Effector CD8-positive, alpha-beta T cell (primary cell): ENCODE results near the gene ASS1.

Source experiments
- DNase-seq: peaks from one replicate; lab custom pipeline; 2025; lab: John Stamatoyannopoulos, UW

ASS1 gene

DNA sequence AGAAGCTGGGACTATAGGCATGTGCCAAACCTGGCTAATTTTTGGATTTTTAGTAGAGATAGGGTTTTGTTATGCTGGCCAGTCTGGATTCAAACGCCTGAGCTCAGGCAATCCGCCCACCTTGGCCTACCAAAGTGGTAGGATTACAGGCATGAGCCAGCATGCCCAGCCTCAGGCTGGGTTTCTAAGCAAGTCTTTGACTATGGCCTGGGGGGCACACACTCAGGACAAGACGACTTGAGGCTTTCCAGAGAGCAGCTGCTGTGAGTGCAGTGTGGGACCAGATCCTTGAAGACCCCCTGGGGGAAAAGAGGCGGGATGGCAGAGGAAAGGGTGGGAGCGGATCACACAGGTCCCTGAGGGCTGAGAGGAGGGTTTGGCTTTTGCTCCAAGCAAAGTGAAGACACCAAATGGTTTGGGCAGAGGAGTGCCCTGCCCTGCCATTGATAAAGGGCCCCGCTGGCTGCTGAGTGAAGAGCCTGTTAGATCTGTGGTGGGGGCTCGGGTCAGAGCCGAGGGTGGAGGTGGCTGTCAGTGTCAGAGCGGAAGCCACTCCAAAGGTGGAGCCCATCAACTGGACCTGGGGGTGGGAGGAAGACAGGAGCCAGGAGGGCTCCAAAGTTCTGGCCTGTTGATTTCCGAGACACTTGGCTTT is 87.8 kb downstream of the ASS1 start:
- DNase-seq: no peak

DNA sequence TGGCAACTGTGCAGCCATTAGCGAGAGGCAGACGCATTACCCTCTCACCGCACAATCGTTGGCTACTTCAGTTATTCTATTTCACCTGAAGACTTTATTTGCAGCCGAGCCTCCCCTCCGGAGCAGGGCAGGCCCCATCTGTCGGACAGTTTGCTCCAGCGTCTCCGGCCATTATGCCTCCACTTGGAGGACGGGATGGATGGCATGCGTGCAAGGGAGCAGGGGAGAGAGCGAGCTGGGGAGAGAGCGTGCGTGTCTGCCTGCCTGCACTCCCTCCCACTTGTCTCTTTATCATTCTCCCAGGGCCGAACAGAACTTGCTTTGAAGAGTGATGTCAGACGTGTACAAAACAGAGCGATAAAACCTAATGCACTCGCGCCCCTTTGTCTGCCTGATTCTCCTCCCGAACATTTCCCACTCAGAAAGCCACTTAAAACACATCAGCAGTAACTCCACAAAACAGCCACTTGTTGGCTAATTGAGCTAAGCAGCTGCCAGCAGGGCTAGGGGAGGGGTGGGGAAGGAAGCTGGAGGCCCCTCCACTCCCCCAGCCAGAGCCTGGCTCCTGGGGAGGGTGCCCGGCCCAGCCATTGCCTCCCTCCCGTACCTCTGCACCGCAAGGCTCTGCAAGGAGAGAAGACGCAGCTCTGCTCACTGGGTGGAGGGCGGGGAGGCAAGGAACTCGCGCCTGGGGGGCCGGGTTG is 91.2 kb downstream of the ASS1 start:
- DNase-seq: no peak

DNA sequence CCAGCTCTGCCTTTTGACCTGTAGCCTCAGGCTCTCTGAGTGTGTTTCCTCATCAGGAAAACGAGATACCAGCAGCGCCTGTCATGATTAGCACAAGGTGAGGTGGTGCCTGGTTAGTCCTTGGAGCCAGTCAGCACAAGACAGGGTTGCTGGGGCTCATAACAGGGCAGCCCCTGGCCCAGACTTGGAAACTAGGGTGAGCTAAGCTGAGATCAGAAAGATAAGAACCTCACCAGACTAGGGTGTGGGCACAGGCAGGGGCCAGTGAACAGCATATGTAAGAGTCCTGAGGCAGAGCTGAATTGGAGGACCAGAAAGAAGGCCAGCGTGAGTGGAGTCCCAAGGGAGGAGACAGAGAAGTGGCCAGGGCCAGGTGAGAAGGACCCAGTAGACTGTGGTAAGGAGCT is 91.9 kb downstream of the ASS1 start:
- no peak for DNase-seq

DNA sequence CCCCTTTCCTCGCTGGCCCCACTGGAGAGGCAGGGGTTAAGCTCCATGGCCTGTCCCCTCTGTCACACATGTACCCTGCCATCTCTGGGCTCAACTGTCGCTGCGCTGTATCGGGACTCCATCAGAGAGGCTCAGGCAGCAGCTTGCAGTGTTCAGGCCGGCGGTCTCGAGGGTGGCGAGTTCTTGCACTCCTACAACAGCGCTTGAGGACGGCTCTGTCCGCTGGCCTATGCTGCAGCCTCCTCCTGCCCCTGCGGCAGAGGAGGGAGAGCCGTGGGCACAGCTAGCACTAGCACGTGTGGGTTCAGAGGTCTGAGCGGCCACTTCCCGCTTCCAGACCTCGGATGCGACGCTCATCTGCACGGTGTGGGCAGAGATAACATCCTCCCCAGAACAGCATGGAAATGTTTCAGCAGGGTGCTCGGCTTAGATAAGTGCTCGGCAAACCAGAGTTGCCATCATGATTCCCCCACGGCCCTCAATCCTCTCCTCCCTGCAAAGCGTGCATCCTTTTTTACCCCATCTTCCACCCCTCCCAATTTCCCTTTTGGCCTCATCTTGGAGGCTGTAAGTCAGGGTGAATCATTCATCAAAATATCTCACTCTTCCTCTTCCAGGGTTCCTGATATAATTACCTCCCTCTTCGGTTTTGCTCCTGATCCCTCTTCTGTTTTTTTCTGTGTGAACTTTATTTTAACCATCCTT is 92.7 kb downstream of the ASS1 start:
- DNase-seq: no peak

DNA sequence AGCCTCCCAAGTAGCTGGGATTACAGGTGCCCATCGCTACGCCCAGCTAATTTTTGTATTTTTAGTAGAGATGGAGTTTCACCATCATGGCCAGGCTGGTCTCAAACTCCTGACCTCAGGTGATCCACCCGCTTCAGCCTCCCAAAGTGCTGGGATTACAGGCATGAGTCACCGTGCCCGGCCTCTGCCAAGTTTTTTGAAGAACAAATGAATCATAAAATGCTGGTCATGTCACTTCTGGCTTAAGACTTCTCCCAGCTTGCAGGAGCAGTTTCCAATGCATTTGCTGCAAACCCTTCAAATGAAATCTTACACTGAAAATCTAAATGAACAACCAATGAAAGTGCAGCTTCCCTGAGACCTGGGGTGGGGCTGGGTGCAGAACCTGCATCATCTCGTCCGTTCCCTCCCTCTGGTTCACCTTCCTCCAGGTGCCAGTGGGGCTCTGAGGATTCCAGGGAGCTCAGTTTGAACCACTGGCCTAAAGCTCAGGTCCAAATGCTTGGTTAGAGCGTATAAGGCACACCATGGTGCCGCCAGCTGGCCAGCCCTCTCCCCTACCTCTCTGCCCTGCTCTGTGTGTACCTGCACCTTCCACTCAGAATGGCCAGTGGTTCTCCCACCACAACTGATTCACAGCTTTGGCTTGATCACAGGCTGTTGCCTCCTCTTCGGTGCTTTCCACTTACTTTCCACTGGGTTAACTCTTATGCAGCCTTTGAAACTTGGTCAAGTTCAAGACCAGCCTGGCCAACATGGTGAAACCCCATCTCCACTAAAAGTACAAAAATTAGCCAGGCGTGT is 94.9 kb downstream of the ASS1 start:
- DNase-seq: no peak

DNA sequence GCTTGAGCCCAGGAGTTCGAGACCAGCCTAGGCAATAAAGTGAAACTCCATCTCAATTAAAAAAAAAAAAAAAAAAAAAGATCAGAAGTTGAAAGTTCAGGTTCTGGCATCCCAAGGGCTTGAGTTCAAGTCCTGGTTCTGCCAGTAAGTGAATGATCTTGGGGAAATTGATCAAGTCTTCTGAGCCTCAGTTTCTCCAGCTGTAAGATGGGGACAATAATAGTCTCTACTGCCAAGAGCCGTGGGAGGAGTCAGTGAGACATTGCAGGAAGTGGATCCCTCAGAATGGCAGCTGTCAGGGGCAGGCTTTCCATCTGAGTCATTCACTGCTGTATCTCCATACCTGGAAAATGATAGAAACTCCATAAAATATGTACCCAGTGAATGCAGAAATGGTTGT is 96.8 kb downstream of the ASS1 start:
- DNase-seq: no peak

DNA sequence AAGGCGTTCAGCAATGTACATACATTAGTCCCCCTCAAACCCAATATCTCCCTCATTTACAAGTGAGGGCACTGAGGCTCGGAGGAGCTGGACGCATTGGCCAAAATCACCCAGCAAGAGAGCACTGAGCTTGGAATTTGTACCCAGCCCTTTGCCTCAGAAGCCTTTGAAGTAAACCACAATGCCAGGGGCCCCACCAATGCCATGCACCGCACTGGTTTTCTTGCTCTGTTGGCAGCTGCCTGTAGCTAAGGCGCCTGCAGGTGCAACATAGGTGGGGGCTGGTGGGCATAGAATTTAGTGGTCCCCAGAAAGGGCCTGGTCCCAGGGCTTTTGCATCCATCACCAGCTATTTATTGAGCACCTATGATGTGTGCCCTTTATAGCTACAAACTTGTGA is 97.3 kb downstream of the ASS1 start:
- DNase-seq: no peak

DNA sequence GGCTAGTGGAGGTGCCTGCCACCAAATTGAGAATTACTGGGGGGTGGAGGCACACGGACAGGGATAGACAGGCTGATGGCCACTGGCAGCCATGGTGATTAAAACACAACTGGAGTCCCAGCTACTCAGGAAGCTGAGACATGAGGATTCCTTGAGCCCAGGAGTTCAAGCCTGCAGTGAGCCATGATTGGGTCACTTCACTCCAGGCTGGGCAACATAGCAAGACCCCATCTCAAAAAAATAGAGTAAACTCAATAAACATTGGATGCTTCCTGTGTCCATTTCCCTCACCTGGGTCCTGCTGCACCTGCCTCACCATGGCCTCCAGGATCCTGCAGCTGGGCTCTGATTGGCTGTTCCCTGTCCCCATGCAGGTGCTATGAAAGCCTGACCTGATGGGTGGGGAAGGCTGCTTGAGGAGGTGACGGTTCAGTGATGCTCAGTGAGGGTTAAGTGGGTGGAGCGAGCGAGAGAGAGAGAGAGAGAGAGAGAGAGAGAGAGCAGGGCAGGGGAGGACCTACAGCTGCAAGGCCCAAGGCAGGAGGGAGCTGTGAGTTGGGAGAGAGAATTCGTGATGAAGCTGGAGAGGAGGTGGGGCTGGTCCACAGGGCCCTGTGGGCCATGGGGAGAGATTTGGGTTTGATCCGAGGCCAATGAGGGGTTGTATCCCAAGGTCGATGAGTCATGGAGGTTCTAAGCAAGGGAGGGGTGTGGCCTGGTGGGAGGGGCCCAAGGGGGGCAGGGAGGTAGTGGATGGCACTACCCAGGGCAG is 97.9 kb downstream of the ASS1 start:
- no peak for DNase-seq

DNA sequence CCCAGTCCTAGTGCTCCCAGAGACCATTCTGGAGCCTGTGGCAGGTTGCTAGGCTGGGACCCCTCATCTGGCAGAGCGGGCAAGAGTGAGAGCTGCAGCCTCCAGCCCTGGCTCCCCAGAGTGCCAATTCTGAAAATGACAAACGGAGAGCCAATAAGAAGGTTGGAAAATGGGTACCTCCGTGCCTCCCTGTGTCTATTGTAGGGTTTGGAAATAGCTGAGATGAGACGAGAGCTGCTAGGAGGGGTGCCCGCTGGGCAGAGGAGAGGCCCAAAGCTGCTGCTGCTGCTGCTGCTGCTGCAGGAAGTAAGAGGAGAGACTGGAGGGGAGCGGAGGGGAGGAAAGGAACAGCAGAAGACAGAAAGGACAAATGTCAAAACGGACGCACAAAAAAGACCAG is 98.6 kb downstream of the ASS1 start:
- DNase-seq: no peak

DNA sequence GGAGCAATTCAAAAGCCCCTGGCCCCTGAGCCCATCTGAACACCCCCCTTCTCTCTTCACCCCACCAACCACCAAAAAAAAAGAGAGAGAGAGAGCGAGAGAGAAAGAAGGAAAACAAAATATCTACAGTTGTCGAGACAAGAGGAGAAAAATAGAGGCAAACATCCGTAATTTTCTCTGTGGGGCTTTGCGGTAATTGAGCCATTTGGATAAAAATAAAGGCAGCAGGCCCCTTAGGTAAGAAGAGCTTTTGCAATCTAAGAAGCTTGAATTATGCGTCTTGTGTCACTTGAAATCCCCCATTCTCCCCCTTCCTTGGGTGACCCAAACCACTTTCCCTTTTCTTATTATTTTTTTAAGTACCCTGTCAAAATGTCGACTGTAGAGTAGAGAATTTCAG is 99.1 kb downstream of the ASS1 start:
- no peak for DNase-seq

DNA sequence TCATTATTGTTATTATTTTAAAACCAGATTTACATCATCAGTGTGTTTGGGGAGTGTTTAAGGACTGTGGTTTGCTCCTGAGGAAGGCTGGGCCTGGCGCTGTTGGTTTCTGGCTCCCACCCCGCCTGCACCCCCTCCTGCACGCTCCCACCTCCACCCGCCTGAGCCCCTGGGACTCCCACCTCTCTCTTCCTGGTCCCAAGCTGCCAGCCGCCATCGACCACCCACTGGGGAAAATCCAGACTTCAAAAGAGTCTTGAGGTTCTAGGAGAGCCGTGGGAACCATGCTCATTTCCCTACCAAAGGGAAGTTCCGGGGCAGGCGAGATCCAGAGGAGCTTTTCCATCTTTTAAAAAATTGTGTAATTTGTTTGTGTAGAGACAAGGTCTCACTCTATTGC is 99.6 kb downstream of the ASS1 start:
- DNase-seq: no peak

DNA sequence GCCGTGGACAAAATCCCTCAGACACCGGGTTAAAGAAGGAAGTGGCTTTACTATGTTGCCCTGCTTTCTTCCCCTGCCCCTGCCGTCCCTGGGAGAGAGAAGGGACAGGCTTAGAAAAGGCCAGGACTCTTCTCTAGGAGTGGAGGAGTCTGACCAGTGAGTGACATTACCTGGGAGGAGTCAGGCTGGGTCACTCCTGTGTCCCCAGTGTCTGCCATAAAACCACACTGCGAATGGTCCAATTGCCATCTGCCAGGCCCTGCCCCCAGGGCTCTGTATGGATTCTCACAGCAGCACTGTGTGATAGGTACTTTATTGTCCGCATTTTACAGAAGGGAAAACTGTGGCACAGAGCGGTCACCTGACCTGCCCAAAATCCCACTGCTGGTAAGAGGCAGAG is 103.3 kb downstream of the ASS1 start:
- no peak for DNase-seq

DNA sequence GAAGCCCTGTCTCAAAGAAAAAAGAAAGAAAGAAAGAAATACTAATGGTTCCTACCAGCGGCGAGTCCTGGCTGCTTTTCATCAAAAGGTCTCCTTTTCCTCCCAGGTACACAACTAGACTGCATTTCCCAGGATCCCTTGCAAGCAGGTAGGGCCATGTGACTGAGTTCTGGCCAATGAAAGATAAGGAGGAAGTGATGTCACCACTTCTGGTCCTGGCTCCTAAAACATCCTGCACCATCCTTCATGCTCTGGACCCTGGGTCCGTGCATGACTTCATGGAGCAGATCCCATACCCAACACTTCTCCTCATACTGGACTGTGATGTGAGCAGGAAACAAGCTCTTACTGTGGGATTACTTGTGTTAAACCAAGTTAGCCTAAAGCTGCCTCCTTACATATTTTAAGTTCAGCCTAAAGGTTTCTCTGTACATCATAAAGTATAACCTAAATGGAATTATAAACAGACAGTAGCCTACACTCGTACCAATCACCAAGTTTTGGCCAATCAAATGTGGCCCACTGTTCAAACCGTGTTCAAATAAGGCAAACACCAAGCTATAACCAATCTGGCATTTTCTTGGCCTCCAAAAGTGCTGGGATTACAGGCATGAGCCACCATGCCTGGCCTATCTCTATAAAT is 104.5 kb downstream of the ASS1 start:
- no peak for DNase-seq
